Ovary (tissue), 9 donors: Measurements from ENCODE around the gene ZNF800. TPM values are rescaled to one million over a fixed set of nuclear protein-coding genes. Genes with fewer than 3 reads are reported as not detected.

ENCODE experiments used
- DNase-seq, 5 donors: peaks; one replicate each; pipeline ENCODE4 v3.0.0-alpha.2; 2019 to 2020
- H3K27ac ChIP-seq, 2 donors: fragments of 200-600 bp; one replicate each; pipeline versions ENCODE4 v1.5.1 to v1.8.0; 2019 to 2022
- H3K27me3 ChIP-seq: fragments of 200-600 bp; one replicate; pipeline ENCODE4 v1.8.0; 2022
- H3K36me3 ChIP-seq: fragments of 200-600 bp; sonication (generic); one replicate; pipeline ENCODE4 v1.5.1; 2019
- H3K4me1 ChIP-seq: one replicate; pipeline ENCODE4 v1.8.1; 2013; ENCODE audit warnings: mild to moderate bottlenecking, moderate library complexity; ENCODE audit not compliant: insufficient read depth
- H3K4me3 ChIP-seq: fragments of 200-600 bp; sonication (generic); one replicate; pipeline ENCODE4 v1.5.1; 2017
- H3K9me3 ChIP-seq, 2 donors: fragments of 200-600 bp in 1 of 2; sonication (generic) in 1 of 2; one replicate each; pipeline versions ENCODE4 v1.5.1 to v1.8.1; 2013 to 2019; ENCODE audit warnings: mild to moderate bottlenecking in 1 of 2, moderate library complexity in 1 of 2
- EP300 ChIP-seq: sonication (generic); formaldehyde crosslinking; IDR thresholded peaks from one replicate; pipeline ENCODE4 v1.6.1; 2017; ENCODE audit warnings: antibody characterized with exemption
- POLR2A ChIP-seq: fragments of 450-650 bp; IDR thresholded peaks from one replicate; pipeline ENCODE4 v1.6.1; 2017; ENCODE audit warnings: antibody characterized with exemption, mild to moderate bottlenecking, moderate library complexity
- WGBS, 3 donors: extraction: QIAGEN DNeasy Blood & Tissue Kit in 1 of 3; methylation state at CpG; one replicate each; pipeline versions ENCODE4 v1.1.5 to v1.1.7; 2013 to 2017; 5-methylcytosine and 5-hydroxymethylcytosine counted together
- intact Hi-C, 4 donors: fragments of 100-400 bp; cut with DNase I; formaldehyde crosslinking; loops; one replicate each; pipeline versions ENCODE4 v1.11.0 to v1.15.1; 2022 to 2023
- polyA plus RNA-seq, 2 donors: library from polyadenylated mRNA; stranded (reverse); fragments of 200-250 nt in 1 of 2; fragments of 350-450 nt in 1 of 2; fragmentation: Illumina TruSeq in 1 of 2; extraction: RNeasy Lipid Tissue Mini Kit (QIAGEN cat#74804) in 1 of 2; gene quantifications; one replicate each; pipeline ENCODE4 v1.2.3, GENCODE V29; 2013 to 2014
- total RNA-seq, 7 donors: library from RNA; depleted of rRNA in 2 of 7; stranded (reverse); fragments of >200 nt in 2 of 7; fragmentation: NEBNext Ultra II Directional in 3 of 7; extraction: Animal tissue kit (Norgen Biotek cat#: 25700) in 3 of 7; gene quantifications; one replicate each; pipeline versions ENCODE4 v1.1.0 to v1.2.4, GENCODE V29; 2016 to 2023
- TF ChIP-seq, protein P1 (sequence below), 3 donors: fragments of 450-650 bp in 2 of 3; fragments of 200-600 bp in 1 of 3; IDR thresholded peaks; one replicate each; pipeline versions ENCODE4 v1.5.1 to v1.8.0; 2016 to 2022; ENCODE audit warnings: antibody characterized with exemption in 3 of 3, mild to moderate bottlenecking in 1 of 3
- donor health status: DM: no; HTN: no; CAD: no; lungs with moderate emphysema.
- donor health status: DM: no; HTN: no; CAD: no.
- donor health status: Bipolar disorder and iron deficiency.
- donor health status: DM: yes; HTN: yes; CAD: no.
- donor health status: DM: no; HTN: no; CAD: no.
- donor health status: DM: yes; HTN: yes; CAD: no.

The ZNF800 gene
- total and polyA plus RNA-seq, 9 donors: 7.3 to 36.2 (median 28.1) TPM

DNA sequence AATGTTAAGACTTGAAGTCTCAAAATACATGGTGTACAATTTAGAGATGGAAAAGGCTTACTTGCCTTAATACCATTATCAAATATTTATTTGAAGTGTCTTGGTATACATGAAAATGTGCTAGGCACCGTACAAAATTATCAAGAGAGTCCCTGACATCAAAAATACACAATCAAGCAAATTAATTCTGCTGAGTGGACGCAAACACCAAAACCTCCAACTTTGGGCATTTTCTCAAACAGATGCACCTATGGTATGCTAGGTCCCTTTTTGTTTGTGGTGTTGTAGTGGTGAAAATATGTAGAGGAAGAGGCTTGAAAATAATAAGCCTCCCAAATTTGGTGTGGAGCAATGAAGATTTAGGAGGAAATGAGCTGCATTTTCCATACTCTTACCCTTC is 24.8 kb downstream of the ZNF800 start:
- H3K27me3 ChIP-seq: no peaks in the 10 kb centered on the region
- intact Hi-C loops: no loop called here
- no peak for TF ChIP-seq POLR2A
- no peak for TF ChIP-seq EP300
- TF ChIP-seq, protein P1, sequence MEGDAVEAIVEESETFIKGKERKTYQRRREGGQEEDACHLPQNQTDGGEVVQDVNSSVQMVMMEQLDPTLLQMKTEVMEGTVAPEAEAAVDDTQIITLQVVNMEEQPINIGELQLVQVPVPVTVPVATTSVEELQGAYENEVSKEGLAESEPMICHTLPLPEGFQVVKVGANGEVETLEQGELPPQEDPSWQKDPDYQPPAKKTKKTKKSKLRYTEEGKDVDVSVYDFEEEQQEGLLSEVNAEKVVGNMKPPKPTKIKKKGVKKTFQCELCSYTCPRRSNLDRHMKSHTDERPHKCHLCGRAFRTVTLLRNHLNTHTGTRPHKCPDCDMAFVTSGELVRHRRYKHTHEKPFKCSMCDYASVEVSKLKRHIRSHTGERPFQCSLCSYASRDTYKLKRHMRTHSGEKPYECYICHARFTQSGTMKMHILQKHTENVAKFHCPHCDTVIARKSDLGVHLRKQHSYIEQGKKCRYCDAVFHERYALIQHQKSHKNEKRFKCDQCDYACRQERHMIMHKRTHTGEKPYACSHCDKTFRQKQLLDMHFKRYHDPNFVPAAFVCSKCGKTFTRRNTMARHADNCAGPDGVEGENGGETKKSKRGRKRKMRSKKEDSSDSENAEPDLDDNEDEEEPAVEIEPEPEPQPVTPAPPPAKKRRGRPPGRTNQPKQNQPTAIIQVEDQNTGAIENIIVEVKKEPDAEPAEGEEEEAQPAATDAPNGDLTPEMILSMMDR (IDR thresholded peaks at IDR 0.05): no peak
- no peaks in the 10 kb centered on the region for H3K9me3 ChIP-seq
- H3K36me3 ChIP-seq: no peaks in the 10 kb centered on the region
- H3K4me1 ChIP-seq: no peaks in the 10 kb centered on the region
- DNase-seq: no peak
- H3K27ac ChIP-seq: no peak overlapping the region
- no peak overlapping the region for H3K4me3 ChIP-seq
- WGBS, 3 donors: 93 to 97% (median 96%) methylated on average over 2 of the region's 2 CpGs

DNA sequence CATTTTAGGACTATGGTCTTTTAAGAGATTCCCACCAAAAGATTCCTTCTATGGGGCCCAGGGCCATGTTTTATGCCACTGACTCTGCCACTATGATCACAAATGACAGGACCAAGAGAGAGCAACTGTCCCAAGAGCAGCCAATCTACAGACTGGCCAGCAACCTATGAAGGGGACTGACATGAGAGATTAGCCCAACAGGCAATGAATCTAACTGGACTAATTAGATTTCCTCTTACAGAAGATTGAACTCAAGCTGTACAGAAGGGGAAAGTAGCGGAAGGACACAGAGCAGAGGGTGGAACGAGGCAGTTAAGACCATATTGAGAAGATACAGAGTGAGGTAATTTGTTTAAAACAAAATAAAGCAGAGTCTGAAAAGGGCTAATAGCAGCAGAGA is 25.8 kb downstream of the ZNF800 start:
- no peaks in the 10 kb centered on the region for H3K4me1 ChIP-seq
- intact Hi-C loops: no loop called here
- H3K9me3 ChIP-seq: no peaks in the 10 kb centered on the region
- H3K36me3 ChIP-seq: no peaks in the 10 kb centered on the region
- H3K27ac ChIP-seq: no peak overlapping the region
- no peak for DNase-seq
- no peak overlapping the region for H3K4me3 ChIP-seq
- 98 to 99% (median 98%) methylated on average over 2 of the region's 2 CpGs for WGBS, 3 donors
- no peaks in the 10 kb centered on the region for H3K27me3 ChIP-seq
- TF ChIP-seq EP300 (no peak), POLR2A (no peak)
- TF ChIP-seq, protein P1 (IDR thresholded peaks at IDR 0.05): no peak

DNA sequence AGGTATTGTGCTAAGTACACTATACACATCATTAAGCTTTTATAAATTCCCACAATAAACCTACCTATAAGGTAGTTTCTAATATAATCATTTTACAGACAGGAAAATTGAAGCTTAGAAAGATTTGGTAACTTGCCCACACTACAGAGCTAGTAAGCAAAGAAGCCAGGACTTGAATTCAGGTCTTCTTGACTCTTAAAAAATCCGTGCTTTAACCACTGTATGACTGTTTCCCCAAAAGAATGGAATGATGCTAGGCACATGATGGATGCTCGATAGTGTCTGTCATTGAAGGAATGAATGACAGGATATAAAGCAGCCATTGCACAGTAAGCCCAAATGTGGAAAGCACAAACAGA is 26.6 kb downstream of the ZNF800 start:
- Histone ChIP-seq H3K27ac (no peak overlapping the region), H3K27me3 (no peaks in the 10 kb centered on the region), H3K4me3 (no peak overlapping the region), H3K4me1 (no peaks in the 10 kb centered on the region), H3K36me3 (no peaks in the 10 kb centered on the region), H3K9me3 (no peaks in the 10 kb centered on the region)
- 95 to 97% (median 96%) methylated on average over 2 of the region's 2 CpGs for WGBS, 3 donors
- no peak for DNase-seq
- intact Hi-C loops: no loop called here
- TF ChIP-seq EP300: no peak

DNA sequence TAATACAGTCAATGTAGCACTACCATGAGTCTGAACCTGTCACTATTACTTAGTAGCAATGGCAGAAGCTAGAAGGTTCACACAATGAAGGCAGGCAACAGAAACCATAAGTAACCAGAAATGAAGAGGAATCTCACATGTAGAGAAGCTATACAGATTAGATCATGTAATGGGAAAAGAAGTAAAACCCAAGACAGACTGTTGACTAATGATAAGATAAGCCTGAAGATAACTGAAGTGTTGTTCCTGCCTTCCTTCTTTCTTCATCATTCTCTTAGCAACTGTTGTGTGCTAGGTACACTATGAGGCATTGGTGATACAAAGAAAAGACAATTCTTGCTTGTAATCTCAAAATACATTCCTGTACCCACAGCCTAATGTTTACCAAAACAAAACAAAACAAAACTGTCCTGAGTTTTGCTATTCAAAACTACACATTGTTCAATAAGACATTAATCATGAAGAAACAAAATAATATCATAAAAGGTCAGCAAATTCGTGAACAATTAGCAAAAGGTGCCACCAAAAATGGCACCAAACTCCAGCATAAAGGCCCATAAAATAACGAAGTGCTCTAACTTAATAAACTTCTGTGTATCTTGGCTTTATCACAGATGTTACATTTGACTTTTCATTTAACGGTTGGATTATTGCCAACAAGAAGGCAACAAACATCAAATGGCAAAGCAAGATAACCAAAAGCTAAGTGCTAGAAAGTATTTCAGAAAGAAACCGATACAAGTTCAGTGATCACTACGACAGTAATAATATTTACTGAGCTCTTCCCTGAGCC is 27.1 kb downstream of the ZNF800 start:
- no peak overlapping the region for H3K4me3 ChIP-seq
- H3K27ac ChIP-seq: no peak overlapping the region
- 74 to 90% (median 80%) methylated on average over 5 of the region's 5 CpGs for WGBS, 3 donors
- no peak for DNase-seq
- H3K27me3 ChIP-seq: no peaks in the 10 kb centered on the region
- no peaks in the 10 kb centered on the region for H3K36me3 ChIP-seq
- intact Hi-C loops: no loop called here
- no peaks in the 10 kb centered on the region for H3K4me1 ChIP-seq
- H3K9me3 ChIP-seq: no peaks in the 10 kb centered on the region
- TF ChIP-seq EP300 (no peak), POLR2A (no peak)
- TF ChIP-seq, protein P1 (IDR thresholded peaks at IDR 0.05): no peak

DNA sequence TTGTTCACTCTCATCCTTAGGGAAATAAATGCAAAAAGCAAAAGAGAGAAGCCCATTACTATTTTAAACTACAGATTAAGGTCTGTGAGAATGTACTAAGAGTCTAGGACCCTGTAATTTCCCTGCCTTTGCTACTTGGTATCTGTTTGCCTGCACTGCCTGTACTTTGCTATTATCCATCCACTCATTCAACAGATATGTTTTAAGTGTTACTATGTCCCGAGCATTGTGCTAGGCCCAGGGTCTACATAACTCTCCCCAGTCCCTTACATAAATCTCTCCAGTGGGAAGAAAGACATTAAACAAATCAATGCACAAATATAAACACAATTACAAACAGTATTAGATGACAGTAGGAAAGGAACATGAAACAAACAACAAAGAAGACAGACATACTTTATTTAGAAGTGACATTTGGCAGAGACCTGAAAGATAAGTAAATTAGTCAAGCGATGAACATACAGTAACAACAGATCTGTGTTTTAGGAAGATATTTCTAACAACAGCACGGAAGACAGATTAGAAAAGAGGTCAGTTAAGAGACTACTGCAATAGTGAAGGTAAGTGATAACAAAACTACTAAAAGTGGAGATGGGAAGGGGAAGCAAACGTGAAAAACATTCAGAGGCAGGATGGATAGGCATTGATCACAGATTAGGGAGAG is 30.0 kb downstream of the ZNF800 start:
- TF ChIP-seq, protein P1 (IDR thresholded peaks at IDR 0.05): no peak
- TF ChIP-seq EP300 (no peak), POLR2A (no peak)

More for the DNA sequence above, 30.0 kb downstream of the ZNF800 start:
- H3K9me3 ChIP-seq: no peaks in the 10 kb centered on the region
- 82 to 84% (median 84%) methylated on average over 4 of the region's 4 CpGs for WGBS, 3 donors
- no peaks in the 10 kb centered on the region for H3K27me3 ChIP-seq
- H3K4me3 ChIP-seq: no peak overlapping the region
- DNase-seq: no peak
- no peaks in the 10 kb centered on the region for H3K36me3 ChIP-seq
- H3K4me1 ChIP-seq: no peaks in the 10 kb centered on the region
- H3K27ac ChIP-seq: no peak overlapping the region
- intact Hi-C loops: no loop called here
